HL-60 (cell line): ENCODE results near the gene TGM5.

Experiments used
- DNase-seq, 2 experiments: peaks; one replicate each; pipeline ENCODE4 v3.0.0-alpha.2; 2010 to 2020; ENCODE audit warnings: low read depth in 1 of 2, low spot score in 1 of 2
- H3K27ac ChIP-seq: fragments of 250-450 bp; sonication (Bioruptor Pico); replicated peaks from 2 replicates; pipeline ENCODE4 v1.5.1; 2020; ENCODE audit warnings: mild to moderate bottlenecking, moderate library complexity
- H3K27me3 ChIP-seq: fragments of 250-450 bp; sonication (Bioruptor Pico); 2 replicates; pipeline ENCODE4 v1.5.1; 2021; ENCODE audit warnings: mild to moderate bottlenecking, moderate library complexity; ENCODE audit not compliant: insufficient read depth, poor library complexity, severe bottlenecking
- H3K4me3 ChIP-seq: replicated peaks from 2 replicates; pipeline ENCODE4 v1.5.1; 2011; ENCODE audit warnings: mild to moderate bottlenecking, control low read depth, low read length; ENCODE audit not compliant: insufficient read depth
- GABPA ChIP-seq: IDR thresholded peaks from 2 replicates; pipeline ENCODE4 v1.6.1; 2012; ENCODE audit warnings: low read depth
- POLR2AphosphoS5 ChIP-seq: IDR thresholded peaks from 2 replicates; pipeline ENCODE4 v1.6.1; 2012; ENCODE audit warnings: low read depth
- SPI1 ChIP-seq: IDR thresholded peaks from 2 replicates; pipeline ENCODE4 v1.6.1; 2012; ENCODE audit warnings: low read depth, mild to moderate bottlenecking, borderline replicate concordance
- TF ChIP-seq, protein P1 (sequence below): IDR thresholded peaks from 2 replicates; pipeline ENCODE4 v1.6.1; 2012; ENCODE audit warnings: low read depth; ENCODE audit not compliant: insufficient replicate concordance
- TF ChIP-seq, protein P2 (sequence below): IDR thresholded peaks from one replicate; pipeline ENCODE4 v1.5.1; 2011; ENCODE audit warnings: low read length, control low read depth, inconsistent platforms; ENCODE audit not compliant: insufficient read depth

The TGM5 gene

DNA sequence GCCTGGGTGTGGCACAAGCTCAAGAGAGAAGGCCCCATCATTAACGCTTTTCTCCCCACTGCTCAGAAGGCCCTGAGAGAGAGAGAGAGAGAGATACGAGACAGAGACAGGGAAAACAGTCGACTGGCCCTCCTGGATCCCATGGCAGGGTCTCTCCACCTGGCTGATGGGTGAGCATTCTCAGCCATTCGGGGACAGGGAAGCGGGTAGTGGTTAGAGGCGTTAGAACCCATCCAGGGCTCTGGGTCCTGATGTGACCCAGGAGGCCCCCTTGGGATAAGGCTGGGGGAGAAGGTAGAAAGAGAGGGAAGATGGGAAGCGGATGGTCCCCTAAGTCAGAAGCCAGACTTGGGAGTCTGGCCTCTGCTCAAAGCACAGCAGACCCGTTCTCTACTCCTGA lies 7.9 kb downstream of the TGM5 start:
- DNase-seq = no peak
- TF ChIP-seq GABPA (no peak), POLR2AphosphoS5 (no peak), SPI1 (no peak)
- TF ChIP-seq, protein P1, sequence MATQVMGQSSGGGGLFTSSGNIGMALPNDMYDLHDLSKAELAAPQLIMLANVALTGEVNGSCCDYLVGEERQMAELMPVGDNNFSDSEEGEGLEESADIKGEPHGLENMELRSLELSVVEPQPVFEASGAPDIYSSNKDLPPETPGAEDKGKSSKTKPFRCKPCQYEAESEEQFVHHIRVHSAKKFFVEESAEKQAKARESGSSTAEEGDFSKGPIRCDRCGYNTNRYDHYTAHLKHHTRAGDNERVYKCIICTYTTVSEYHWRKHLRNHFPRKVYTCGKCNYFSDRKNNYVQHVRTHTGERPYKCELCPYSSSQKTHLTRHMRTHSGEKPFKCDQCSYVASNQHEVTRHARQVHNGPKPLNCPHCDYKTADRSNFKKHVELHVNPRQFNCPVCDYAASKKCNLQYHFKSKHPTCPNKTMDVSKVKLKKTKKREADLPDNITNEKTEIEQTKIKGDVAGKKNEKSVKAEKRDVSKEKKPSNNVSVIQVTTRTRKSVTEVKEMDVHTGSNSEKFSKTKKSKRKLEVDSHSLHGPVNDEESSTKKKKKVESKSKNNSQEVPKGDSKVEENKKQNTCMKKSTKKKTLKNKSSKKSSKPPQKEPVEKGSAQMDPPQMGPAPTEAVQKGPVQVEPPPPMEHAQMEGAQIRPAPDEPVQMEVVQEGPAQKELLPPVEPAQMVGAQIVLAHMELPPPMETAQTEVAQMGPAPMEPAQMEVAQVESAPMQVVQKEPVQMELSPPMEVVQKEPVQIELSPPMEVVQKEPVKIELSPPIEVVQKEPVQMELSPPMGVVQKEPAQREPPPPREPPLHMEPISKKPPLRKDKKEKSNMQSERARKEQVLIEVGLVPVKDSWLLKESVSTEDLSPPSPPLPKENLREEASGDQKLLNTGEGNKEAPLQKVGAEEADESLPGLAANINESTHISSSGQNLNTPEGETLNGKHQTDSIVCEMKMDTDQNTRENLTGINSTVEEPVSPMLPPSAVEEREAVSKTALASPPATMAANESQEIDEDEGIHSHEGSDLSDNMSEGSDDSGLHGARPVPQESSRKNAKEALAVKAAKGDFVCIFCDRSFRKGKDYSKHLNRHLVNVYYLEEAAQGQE = no peak
- TF ChIP-seq, protein P2, sequence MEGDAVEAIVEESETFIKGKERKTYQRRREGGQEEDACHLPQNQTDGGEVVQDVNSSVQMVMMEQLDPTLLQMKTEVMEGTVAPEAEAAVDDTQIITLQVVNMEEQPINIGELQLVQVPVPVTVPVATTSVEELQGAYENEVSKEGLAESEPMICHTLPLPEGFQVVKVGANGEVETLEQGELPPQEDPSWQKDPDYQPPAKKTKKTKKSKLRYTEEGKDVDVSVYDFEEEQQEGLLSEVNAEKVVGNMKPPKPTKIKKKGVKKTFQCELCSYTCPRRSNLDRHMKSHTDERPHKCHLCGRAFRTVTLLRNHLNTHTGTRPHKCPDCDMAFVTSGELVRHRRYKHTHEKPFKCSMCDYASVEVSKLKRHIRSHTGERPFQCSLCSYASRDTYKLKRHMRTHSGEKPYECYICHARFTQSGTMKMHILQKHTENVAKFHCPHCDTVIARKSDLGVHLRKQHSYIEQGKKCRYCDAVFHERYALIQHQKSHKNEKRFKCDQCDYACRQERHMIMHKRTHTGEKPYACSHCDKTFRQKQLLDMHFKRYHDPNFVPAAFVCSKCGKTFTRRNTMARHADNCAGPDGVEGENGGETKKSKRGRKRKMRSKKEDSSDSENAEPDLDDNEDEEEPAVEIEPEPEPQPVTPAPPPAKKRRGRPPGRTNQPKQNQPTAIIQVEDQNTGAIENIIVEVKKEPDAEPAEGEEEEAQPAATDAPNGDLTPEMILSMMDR = no peak
- H3K27me3 ChIP-seq = no peaks in the 10 kb centered on the region
- H3K27ac ChIP-seq = no peak overlapping the region
- no peak overlapping the region for H3K4me3 ChIP-seq

DNA sequence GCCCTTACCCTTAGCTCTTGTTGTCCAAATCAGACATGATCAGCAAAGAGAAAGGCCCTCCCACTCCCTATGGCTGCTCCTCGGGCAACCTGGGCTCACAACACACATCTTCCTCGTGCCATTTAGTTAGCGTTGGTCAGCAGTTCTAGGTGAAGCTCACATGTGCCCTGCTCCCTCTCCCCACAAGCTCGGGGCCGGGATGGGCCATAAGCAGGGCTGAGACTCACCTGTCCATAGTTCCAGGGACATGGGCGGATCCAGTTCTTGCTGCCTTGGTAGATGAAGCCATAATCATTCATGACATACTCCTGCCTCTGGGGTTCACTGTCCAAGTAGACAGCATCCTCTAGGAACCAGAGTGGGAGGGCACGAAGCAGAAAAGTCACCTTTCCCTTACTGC lies 10.4 kb downstream of the TGM5 start:
- Histone ChIP-seq H3K27ac (no peak overlapping the region), H3K27me3 (no peaks in the 10 kb centered on the region), H3K4me3 (no peak overlapping the region)
- DNase-seq = no peak
- TF ChIP-seq, protein P2 = no peak
- TF ChIP-seq GABPA (no peak), SPI1 (no peak), POLR2AphosphoS5 (no peak)
- TF ChIP-seq, protein P1 = no peak

DNA sequence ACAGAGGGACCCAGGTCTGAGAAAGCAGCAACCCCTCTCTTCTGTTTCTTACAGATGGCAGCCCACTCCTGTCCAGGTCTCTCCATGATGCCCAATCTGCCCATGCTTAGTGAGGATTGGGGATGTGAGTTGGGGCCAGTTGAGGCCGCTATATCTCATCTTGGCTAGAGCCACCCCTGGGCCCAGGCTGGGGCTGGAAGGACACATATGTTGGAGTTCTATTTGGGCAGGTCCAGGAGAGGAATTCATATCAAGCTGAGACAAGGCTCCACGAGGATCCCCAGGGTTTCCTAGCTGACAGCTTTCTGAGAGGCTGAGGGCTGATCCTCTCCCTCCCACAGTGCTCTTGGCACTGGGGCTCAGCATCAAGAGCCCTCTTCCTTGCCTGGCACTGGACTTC lies 11.4 kb downstream of the TGM5 start:
- DNase-seq = no peak
- Histone ChIP-seq H3K27ac (no peak overlapping the region), H3K27me3 (no peaks in the 10 kb centered on the region), H3K4me3 (no peak overlapping the region)
- TF ChIP-seq, protein P2 = no peak
- TF ChIP-seq GABPA = no peak
- no peak for TF ChIP-seq SPI1
- TF ChIP-seq, protein P1 = no peak
- no peak for TF ChIP-seq POLR2AphosphoS5
